OCI-LY3 (cell line): ENCODE results near the gene TBL1XR1.

Experiments used
- EZH2phosphoT487 ChIP-seq: fragments of 200-600 bp; shearing (Covaris generic); IDR thresholded peaks from 2 replicates; pipeline ENCODE4 v1.6.1; 2018; ENCODE audit warnings: antibody characterized with exemption, mixed run types, low read depth
- TF ChIP-seq, protein P1 (sequence below): fragments of 200-600, 300-600 bp; sonication (generic); IDR thresholded peaks from 2 replicates; pipeline ENCODE4 v1.5.1; 2014; ENCODE audit warnings: antibody characterized with exemption, low read length, low read depth

DNA sequence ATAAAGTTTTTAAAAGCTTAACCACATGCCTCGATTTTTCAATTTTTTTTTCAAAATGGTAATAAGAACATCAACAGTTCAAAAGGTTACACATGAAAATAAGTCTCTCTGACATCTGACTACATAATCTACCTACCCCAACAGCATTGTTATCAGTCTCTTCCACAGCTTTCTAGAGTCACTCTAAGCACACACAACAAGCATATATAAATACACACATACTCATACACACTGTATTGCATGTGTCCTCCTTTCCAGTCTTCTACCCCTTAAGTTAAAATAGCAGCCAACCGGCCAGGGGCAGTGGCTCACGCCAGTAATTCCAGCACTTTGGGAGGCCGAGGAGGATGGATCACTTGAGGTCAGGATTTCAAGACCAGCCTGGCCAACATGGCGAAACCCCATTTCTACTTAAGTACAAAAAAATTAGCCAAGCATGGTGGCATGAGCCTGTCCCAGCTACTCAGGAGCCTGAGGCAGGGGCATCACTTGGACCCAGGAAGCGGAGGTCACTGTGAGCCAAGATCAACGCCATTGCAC is 12.2 kb downstream of the TBL1XR1 start:
- TF ChIP-seq, protein P1, sequence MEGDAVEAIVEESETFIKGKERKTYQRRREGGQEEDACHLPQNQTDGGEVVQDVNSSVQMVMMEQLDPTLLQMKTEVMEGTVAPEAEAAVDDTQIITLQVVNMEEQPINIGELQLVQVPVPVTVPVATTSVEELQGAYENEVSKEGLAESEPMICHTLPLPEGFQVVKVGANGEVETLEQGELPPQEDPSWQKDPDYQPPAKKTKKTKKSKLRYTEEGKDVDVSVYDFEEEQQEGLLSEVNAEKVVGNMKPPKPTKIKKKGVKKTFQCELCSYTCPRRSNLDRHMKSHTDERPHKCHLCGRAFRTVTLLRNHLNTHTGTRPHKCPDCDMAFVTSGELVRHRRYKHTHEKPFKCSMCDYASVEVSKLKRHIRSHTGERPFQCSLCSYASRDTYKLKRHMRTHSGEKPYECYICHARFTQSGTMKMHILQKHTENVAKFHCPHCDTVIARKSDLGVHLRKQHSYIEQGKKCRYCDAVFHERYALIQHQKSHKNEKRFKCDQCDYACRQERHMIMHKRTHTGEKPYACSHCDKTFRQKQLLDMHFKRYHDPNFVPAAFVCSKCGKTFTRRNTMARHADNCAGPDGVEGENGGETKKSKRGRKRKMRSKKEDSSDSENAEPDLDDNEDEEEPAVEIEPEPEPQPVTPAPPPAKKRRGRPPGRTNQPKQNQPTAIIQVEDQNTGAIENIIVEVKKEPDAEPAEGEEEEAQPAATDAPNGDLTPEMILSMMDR: no peak
- no peak for TF ChIP-seq EZH2phosphoT487
